ENCODE measurements around the gene ERICH6B.
"Not testable (repeated sequence)": the region's sequence is repeated elsewhere in the genome, so short reads cannot be mapped to it uniquely, and the experiment has no call there.

The ERICH6B gene

DNA sequence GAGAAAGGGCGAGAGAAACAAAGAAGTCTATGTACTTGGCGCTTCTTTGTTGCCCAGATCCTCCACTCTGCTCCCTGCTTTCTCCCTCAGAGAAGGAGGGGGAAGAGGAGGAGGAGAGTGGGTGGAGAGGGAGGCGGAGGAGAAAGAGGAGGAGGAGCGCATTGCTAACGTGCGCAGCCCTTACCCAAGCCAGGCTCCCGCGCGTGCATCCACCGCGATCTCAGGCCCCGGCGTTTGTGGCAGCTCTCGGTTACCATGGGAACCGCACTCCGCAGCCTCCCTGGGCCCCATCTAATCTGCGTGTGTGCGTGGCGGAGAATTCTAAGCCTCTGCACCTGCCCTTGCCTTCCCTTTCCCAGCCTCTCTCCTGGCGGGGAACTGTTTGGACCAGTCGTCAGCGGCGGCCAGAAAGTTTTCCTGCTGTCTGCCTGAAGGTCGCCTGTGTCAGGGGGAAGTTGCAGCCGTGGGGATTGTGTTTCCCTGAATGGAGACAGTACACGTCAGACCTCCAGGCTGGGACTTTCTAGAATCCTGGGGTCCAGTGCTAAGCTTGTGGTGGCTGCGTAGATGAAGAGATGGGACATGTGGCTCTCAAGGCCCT, at the start of gene ERICH6B:
Gene ERICH6B (minus strand): TSS at position 239 of the 601 bp plus-strand sequence. CDS start 18,734 bp downstream, outside the sequence.
- DNase-seq (ENCODE audit: low read depth, low spot score): peak; percentile 39
- Histone ChIP-seq H3K9me3 (ENCODE audit: insufficient read depth, low read length) (no peaks in the 10 kb centered on the region), H3K9ac (ENCODE audit: insufficient read length, low read depth) (peak within 1 kb of the TSS; percentile 44), H3K4me3 (ENCODE audit: insufficient read length, low read depth) (peak within 1 kb of the TSS; percentile 29), H3K27me3 (ENCODE audit: insufficient read depth, insufficient read length) (peaks cover 24% of the 10 kb centered on the region), H3K36me3 (ENCODE audit: insufficient read depth, insufficient read length, low read length) (no peaks in the 10 kb centered on the region), H3K4me1 (ENCODE audit: insufficient read depth, insufficient read length) (no peaks in the 10 kb centered on the region)
- no peak for TF ChIP-seq YY1 (IDR thresholded peaks at IDR 0.05; ENCODE audit: insufficient read depth, insufficient read length)
- TF ChIP-seq SUZ12 (IDR thresholded peaks at IDR 0.05; ENCODE audit: extremely low read depth, insufficient read depth, insufficient read length): no peak
- no peak for TF ChIP-seq ZNF274 (IDR thresholded peaks at IDR 0.05; ENCODE audit: low read depth, low read length)

DNA sequence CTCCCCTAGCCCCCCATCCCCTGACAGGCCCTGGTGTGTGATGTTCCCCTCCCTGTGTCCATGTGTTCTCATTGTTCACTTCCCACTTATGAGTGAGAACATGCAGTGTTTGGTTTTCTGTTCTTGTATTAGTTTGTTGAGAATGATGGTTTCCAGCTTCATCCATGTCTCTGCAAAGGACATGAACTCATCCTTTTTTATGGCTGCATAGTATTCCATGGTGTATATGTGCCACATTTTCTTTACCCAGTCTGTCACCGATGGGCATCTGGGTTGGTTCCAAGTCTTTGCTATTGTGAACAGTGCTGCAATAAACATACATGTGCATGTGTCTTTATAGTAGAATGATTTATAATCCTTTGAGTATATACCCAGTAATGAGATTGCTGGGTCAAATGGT, 47.4 kb upstream of the ERICH6B start:
- not testable (repeated sequence) for DNase-seq (ENCODE audit: low read depth, low spot score); H3K4me3 ChIP-seq (ENCODE audit: insufficient read length, low read depth); H3K9ac ChIP-seq (ENCODE audit: insufficient read length, low read depth); H3K9me3 ChIP-seq (ENCODE audit: insufficient read depth, low read length); H3K4me1 ChIP-seq (ENCODE audit: insufficient read depth, insufficient read length); H3K36me3 ChIP-seq (ENCODE audit: insufficient read depth, insufficient read length, low read length); H3K27me3 ChIP-seq (ENCODE audit: insufficient read depth, insufficient read length)

- TF ChIP-seq ZNF274 (IDR thresholded peaks at IDR 0.05; ENCODE audit: low read depth, low read length): no peak
- no peak for TF ChIP-seq SUZ12 (IDR thresholded peaks at IDR 0.05; ENCODE audit: extremely low read depth, insufficient read depth, insufficient read length)
- TF ChIP-seq YY1 (IDR thresholded peaks at IDR 0.05; ENCODE audit: insufficient read depth, insufficient read length): no peak
Measured at GRCh38 chr13:45662162-45662561, 46.6 kb upstream of the ERICH6B start.

DNA sequence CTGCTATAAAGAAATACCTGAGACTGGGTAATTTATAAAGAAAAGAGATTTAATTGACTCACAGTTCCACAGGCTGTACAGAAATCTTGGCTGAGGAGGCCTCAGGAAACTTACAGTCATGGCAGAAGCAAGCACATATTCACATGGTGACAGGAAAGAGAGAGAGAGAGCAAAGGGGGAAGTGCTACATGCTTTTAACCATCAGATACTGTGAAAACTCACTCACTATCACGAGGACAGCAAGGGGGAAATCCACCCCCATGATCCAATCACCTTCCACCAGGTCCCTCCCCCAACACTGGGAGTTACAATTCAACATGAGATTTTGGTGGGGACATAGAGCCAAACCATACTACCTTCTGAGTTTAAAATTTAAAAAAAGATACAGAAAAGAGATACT, 44.9 kb upstream of the ERICH6B start:
- DNase-seq (ENCODE audit: low read depth, low spot score); H3K4me1 ChIP-seq (ENCODE audit: insufficient read depth, insufficient read length); H3K4me3 ChIP-seq (ENCODE audit: insufficient read length, low read depth); H3K9ac ChIP-seq (ENCODE audit: insufficient read length, low read depth); H3K27me3 ChIP-seq (ENCODE audit: insufficient read depth, insufficient read length); H3K36me3 ChIP-seq (ENCODE audit: insufficient read depth, insufficient read length, low read length); H3K9me3 ChIP-seq (ENCODE audit: insufficient read depth, low read length): not testable (repeated sequence)

More at GRCh38 chr13:45662162-45662561, 46.6 kb upstream of the ERICH6B start:
- Histone ChIP-seq H3K4me1 (ENCODE audit: insufficient read depth, insufficient read length) (no peaks in the 10 kb centered on the region), H3K4me3 (ENCODE audit: insufficient read length, low read depth) (no peak overlapping the region), H3K27me3 (ENCODE audit: insufficient read depth, insufficient read length) (no peaks in the 10 kb centered on the region), H3K36me3 (ENCODE audit: insufficient read depth, insufficient read length, low read length) (no peaks in the 10 kb centered on the region), H3K9ac (ENCODE audit: insufficient read length, low read depth) (no peak overlapping the region), H3K9me3 (ENCODE audit: insufficient read depth, low read length) (peaks cover 4% of the 10 kb centered on the region; the same call in 1 of the 2 replicates)
- DNase-seq (ENCODE audit: low read depth, low spot score): no peak

- H3K9me3 ChIP-seq (ENCODE audit: insufficient read depth, low read length): peaks cover 7% of the 10 kb centered on the region; the same call in 1 of the 2 replicates
- H3K4me1 ChIP-seq (ENCODE audit: insufficient read depth, insufficient read length): no peaks in the 10 kb centered on the region
- no peak overlapping the region for H3K4me3 ChIP-seq (ENCODE audit: insufficient read length, low read depth)
- TF ChIP-seq YY1 (IDR thresholded peaks at IDR 0.05; ENCODE audit: insufficient read depth, insufficient read length) (no peak), ZNF274 (IDR thresholded peaks at IDR 0.05; ENCODE audit: low read depth, low read length) (no peak), SUZ12 (IDR thresholded peaks at IDR 0.05; ENCODE audit: extremely low read depth, insufficient read depth, insufficient read length) (no peak)
- no peak overlapping the region for H3K9ac ChIP-seq (ENCODE audit: insufficient read length, low read depth)
- H3K27me3 ChIP-seq (ENCODE audit: insufficient read depth, insufficient read length): no peaks in the 10 kb centered on the region
- no peak for DNase-seq (ENCODE audit: low read depth, low spot score)
- no peaks in the 10 kb centered on the region for H3K36me3 ChIP-seq (ENCODE audit: insufficient read depth, insufficient read length, low read length)
Measured at GRCh38 chr13:45659536-45659935, 44.0 kb upstream of the ERICH6B start.

- no peak for DNase-seq (ENCODE audit: low read depth, low spot score)
Measured at GRCh38 chr13:45658586-45659235, 43.2 kb upstream of the ERICH6B start.

GRCh38 chr13:45654633-45655349, 39.3 kb upstream of the ERICH6B start:
- H3K36me3 ChIP-seq (ENCODE audit: insufficient read depth, insufficient read length, low read length): no peaks in the 10 kb centered on the region
- H3K27me3 ChIP-seq (ENCODE audit: insufficient read depth, insufficient read length): no peaks in the 10 kb centered on the region
- peaks cover 7% of the 10 kb centered on the region; the same call in 1 of the 2 replicates for H3K9me3 ChIP-seq (ENCODE audit: insufficient read depth, low read length)
- H3K9ac ChIP-seq (ENCODE audit: insufficient read length, low read depth): no peak overlapping the region
- no peak for DNase-seq (ENCODE audit: low read depth, low spot score)
- no peak overlapping the region for H3K4me3 ChIP-seq (ENCODE audit: insufficient read length, low read depth)
- H3K4me1 ChIP-seq (ENCODE audit: insufficient read depth, insufficient read length): no peaks in the 10 kb centered on the region
- TF ChIP-seq ZNF274 (IDR thresholded peaks at IDR 0.05; ENCODE audit: low read depth, low read length) (no peak), SUZ12 (IDR thresholded peaks at IDR 0.05; ENCODE audit: extremely low read depth, insufficient read depth, insufficient read length) (no peak), YY1 (IDR thresholded peaks at IDR 0.05; ENCODE audit: insufficient read depth, insufficient read length) (no peak)

More at GRCh38 chr13:45658586-45659235, 43.2 kb upstream of the ERICH6B start:
- TF ChIP-seq YY1 (IDR thresholded peaks at IDR 0.05; ENCODE audit: insufficient read depth, insufficient read length) (no peak), ZNF274 (IDR thresholded peaks at IDR 0.05; ENCODE audit: low read depth, low read length) (no peak), SUZ12 (IDR thresholded peaks at IDR 0.05; ENCODE audit: extremely low read depth, insufficient read depth, insufficient read length) (no peak)
- Histone ChIP-seq H3K9me3 (ENCODE audit: insufficient read depth, low read length) (peaks cover 7% of the 10 kb centered on the region; the same call in 1 of the 2 replicates), H3K4me1 (ENCODE audit: insufficient read depth, insufficient read length) (no peaks in the 10 kb centered on the region), H3K4me3 (ENCODE audit: insufficient read length, low read depth) (no peak overlapping the region), H3K27me3 (ENCODE audit: insufficient read depth, insufficient read length) (no peaks in the 10 kb centered on the region), H3K36me3 (ENCODE audit: insufficient read depth, insufficient read length, low read length) (no peaks in the 10 kb centered on the region), H3K9ac (ENCODE audit: insufficient read length, low read depth) (no peak overlapping the region)

- not testable (repeated sequence) for H3K36me3 ChIP-seq (ENCODE audit: insufficient read depth, insufficient read length, low read length); H3K9ac ChIP-seq (ENCODE audit: insufficient read length, low read depth)
Measured at GRCh38 chr13:45645263-45645662, 29.7 kb upstream of the ERICH6B start.

GRCh38 chr13:45642159-45642558, 26.6 kb upstream of the ERICH6B start:
- H3K27me3 ChIP-seq (ENCODE audit: insufficient read depth, insufficient read length); H3K4me1 ChIP-seq (ENCODE audit: insufficient read depth, insufficient read length); H3K36me3 ChIP-seq (ENCODE audit: insufficient read depth, insufficient read length, low read length); H3K9ac ChIP-seq (ENCODE audit: insufficient read length, low read depth); H3K4me3 ChIP-seq (ENCODE audit: insufficient read length, low read depth); DNase-seq (ENCODE audit: low read depth, low spot score): not testable (repeated sequence)
- H3K9me3 ChIP-seq (ENCODE audit: insufficient read depth, low read length): peaks cover 28% of the 10 kb centered on the region

More at GRCh38 chr13:45645263-45645662, 29.7 kb upstream of the ERICH6B start:
- H3K27me3 ChIP-seq (ENCODE audit: insufficient read depth, insufficient read length); H3K4me1 ChIP-seq (ENCODE audit: insufficient read depth, insufficient read length); H3K4me3 ChIP-seq (ENCODE audit: insufficient read length, low read depth); DNase-seq (ENCODE audit: low read depth, low spot score): not testable (repeated sequence)
- peaks cover 28% of the 10 kb centered on the region for H3K9me3 ChIP-seq (ENCODE audit: insufficient read depth, low read length)

DNA sequence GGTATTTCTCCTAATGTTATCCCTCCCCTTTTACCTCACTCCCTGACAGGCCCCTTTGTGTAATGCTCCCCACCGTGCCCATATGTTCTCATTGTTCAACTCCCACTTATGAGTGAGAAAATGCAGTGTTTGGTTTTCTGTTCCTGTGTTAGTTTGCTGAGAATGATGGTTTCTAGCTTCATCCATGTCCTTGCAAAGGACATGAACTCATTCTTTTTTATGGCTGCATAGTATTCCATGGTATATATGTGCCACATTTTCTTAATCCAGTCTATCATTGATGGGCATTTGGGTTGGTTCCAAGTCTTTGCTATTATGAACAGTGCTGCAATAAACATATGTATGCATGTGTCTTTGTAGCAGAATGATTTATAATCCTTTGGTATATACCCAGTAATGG, 19.8 kb upstream of the ERICH6B start:
- H3K9me3 ChIP-seq (ENCODE audit: insufficient read depth, low read length); DNase-seq (ENCODE audit: low read depth, low spot score): not testable (repeated sequence)

More for the DNA sequence above, 19.8 kb upstream of the ERICH6B start:
- not testable (repeated sequence) for H3K4me3 ChIP-seq (ENCODE audit: insufficient read length, low read depth); H3K27me3 ChIP-seq (ENCODE audit: insufficient read depth, insufficient read length); H3K36me3 ChIP-seq (ENCODE audit: insufficient read depth, insufficient read length, low read length); H3K9ac ChIP-seq (ENCODE audit: insufficient read length, low read depth); H3K4me1 ChIP-seq (ENCODE audit: insufficient read depth, insufficient read length)
